GM12878 (cell line): ENCODE measurements around the gene LPAR3. TPM values are rescaled to one million over a fixed set of nuclear protein-coding genes. Genes with fewer than 3 reads are reported as not detected.

Experiments
- CEBPB ChIP-seq, 2 experiments: fragments of 150-350 bp in 1 of 2; IDR thresholded peaks; 2 replicates each; pipeline ENCODE4 v1.6.1; 2012 to 2014; ENCODE audit warnings: low read depth in 2 of 2, low read length in 2 of 2, borderline replicate concordance in 1 of 2, inconsistent platforms in 1 of 2
- FOS ChIP-seq: IDR thresholded peaks from 3 replicates; pipeline ENCODE4 v1.6.1; 2011; ENCODE audit warnings: borderline replicate concordance; ENCODE audit not compliant: insufficient read length; ENCODE audit errors: extremely low read depth
- FOXK2 ChIP-seq: fragments of 450-650 bp; IDR thresholded peaks from 2 replicates; pipeline ENCODE4 v1.6.1; 2017; ENCODE audit warnings: mild to moderate bottlenecking, moderate library complexity
- MEF2A ChIP-seq: IDR thresholded peaks from 2 replicates; pipeline ENCODE4 v1.6.1; 2011; ENCODE audit warnings: low read depth, mild to moderate bottlenecking, low read length, moderate library complexity; ENCODE audit not compliant: insufficient read depth
- PML ChIP-seq: IDR thresholded peaks from 2 replicates; pipeline ENCODE4 v1.6.1; 2012; ENCODE audit warnings: low read length, inconsistent platforms
- POLR2AphosphoS2 ChIP-seq: IDR thresholded peaks from 2 replicates; pipeline ENCODE4 v1.6.1; 2011; ENCODE audit warnings: low read depth, mild to moderate bottlenecking, low read length, improper control_type of control experiment, moderate library complexity
- RELA ChIP-seq: fragments of 450-650 bp; IDR thresholded peaks from 2 replicates; pipeline ENCODE4 v1.8.0; 2014; ENCODE audit warnings: borderline replicate concordance; ENCODE audit not compliant: partially characterized antibody
- YBX1 ChIP-seq: fragments of 450-650 bp; IDR thresholded peaks from 2 replicates; pipeline ENCODE4 v1.6.1; 2016; ENCODE audit warnings: antibody characterized with exemption
- ZNF24 ChIP-seq: fragments of 450-650 bp; IDR thresholded peaks from 2 replicates; pipeline ENCODE4 v1.6.1; 2017; ENCODE audit warnings: antibody characterized with exemption, mild to moderate bottlenecking
- ZNF274 ChIP-seq: IDR thresholded peaks from one replicate; pipeline ENCODE4 v1.8.0; 2011; ENCODE audit not compliant: insufficient read length, insufficient read depth
- ZNF384 ChIP-seq: IDR thresholded peaks from 2 replicates; pipeline ENCODE4 v1.6.1; 2012; ENCODE audit warnings: low read depth, mild to moderate bottlenecking, low read length, improper control_type of control experiment, borderline replicate concordance
- ZNF622 ChIP-seq: fragments of 450-650 bp; IDR thresholded peaks from 2 replicates; pipeline ENCODE4 v1.6.1; 2017; ENCODE audit warnings: mild to moderate bottlenecking, inconsistent platforms
- polyA plus RNA-seq, 11 experiments: library from polyadenylated mRNA; depleted of rRNA in 4 of 11; unstranded in 6 of 11; stranded (reverse) in 5 of 11; fragments of >200 nt; fragmentation: Nextera tagmentation in 4 of 11; fragmentation: Illumina TruSeq in 1 of 11; extraction: Ambion mirVana in 4 of 11; extraction: Trizol in 1 of 11; gene quantifications; 1 replicate in 1 of 11; 2 replicates in 10 of 11; pipeline versions ENCODE4 v1.2.1 to v1.2.3, GENCODE V29; 2011 to 2016; ENCODE audit warnings: inconsistent platforms in 2 of 11, missing spikeins in 2 of 11, low read depth in 1 of 11
- total RNA-seq, 4 experiments: library from RNA; depleted of rRNA in 3 of 4; stranded (reverse); fragments of >200 nt in 3 of 4; fragmentation: Illumina TruSeq in 1 of 4; extraction: Trizol in 1 of 4; gene quantifications; 2 replicates each; pipeline versions ENCODE4 v1.2.1 to v1.2.3, GENCODE V29; 2013 to 2021
- TF ChIP-seq, protein P1 (sequence below): fragments of 450-650 bp; IDR thresholded peaks from 2 replicates; pipeline ENCODE4 v1.6.1; 2016; ENCODE audit warnings: mild to moderate bottlenecking
- TF ChIP-seq, protein P2 (sequence below): IDR thresholded peaks from 2 replicates; pipeline ENCODE4 v1.6.1; 2011; ENCODE audit warnings: borderline replicate concordance, low read depth, mild to moderate bottlenecking, moderate library complexity, low read length; ENCODE audit not compliant: insufficient read depth, poor library complexity, severe bottlenecking
- TF ChIP-seq, protein P3 (sequence below), 3 experiments: IDR thresholded peaks in 2 of 3; conservative IDR thresholded peaks in 1 of 3; 2 replicates each; pipeline ENCODE4 v1.5.1; 2011; ENCODE audit warnings: low read depth in 3 of 3, low read length in 3 of 3, mild to moderate bottlenecking in 3 of 3, control low read depth in 2 of 3, moderate library complexity in 2 of 3, inconsistent platforms in 1 of 3, mixed read lengths in 1 of 3; ENCODE audit not compliant: control insufficient read depth in 2 of 3, insufficient read depth in 1 of 3; ENCODE audit errors: extremely low read depth in 1 of 3
- TF ChIP-seq, protein P4 (sequence below): fragments of 450-650 bp; IDR thresholded peaks from 2 replicates; pipeline ENCODE4 v1.6.1; 2014; ENCODE audit warnings: mild to moderate bottlenecking
- TF ChIP-seq, protein P5 (sequence below): fragments of 450-650 bp; IDR thresholded peaks from 2 replicates; pipeline ENCODE4 v1.6.1; 2017; ENCODE audit warnings: mild to moderate bottlenecking, moderate library complexity

LPAR3 gene
- total and polyA plus RNA-seq, 10 of the 15 experiments (the other 5 are each of a cell fraction or from before 2014, with no cell fraction given): 0.03 to 0.31 (median 0.09) TPM; not detected in 3

DNA sequence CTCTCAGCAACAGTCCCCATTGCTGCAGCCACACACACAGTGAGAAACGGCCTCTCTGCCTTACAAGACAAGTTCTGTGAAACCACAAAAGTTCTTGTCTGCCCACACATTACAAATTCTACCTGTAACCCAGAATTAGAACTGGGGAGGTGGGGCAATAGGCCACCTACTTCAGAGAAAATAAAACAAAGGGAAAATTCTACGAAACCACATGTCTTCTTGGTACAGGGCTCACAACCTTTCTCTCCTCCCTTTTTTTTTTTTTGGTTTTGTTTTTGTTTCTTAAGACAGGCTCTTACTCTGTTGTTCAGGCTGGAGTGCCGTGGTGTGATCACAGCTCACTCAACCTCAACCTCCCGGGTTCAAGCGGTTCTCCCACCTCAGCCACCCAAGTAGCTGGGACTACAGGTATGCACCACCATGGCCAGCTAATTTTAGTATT lies 30.2 kb downstream of the LPAR3 start (continued):
- TF ChIP-seq, protein P1, sequence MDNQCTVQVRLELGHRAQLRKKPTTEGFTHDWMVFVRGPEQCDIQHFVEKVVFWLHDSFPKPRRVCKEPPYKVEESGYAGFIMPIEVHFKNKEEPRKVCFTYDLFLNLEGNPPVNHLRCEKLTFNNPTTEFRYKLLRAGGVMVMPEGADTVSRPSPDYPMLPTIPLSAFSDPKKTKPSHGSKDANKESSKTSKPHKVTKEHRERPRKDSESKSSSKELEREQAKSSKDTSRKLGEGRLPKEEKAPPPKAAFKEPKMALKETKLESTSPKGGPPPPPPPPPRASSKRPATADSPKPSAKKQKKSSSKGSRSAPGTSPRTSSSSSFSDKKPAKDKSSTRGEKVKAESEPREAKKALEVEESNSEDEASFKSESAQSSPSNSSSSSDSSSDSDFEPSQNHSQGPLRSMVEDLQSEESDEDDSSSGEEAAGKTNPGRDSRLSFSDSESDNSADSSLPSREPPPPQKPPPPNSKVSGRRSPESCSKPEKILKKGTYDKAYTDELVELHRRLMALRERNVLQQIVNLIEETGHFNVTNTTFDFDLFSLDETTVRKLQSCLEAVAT: peak; percentile 79; the same call in 1 of the 2 replicates
- TF ChIP-seq, protein P2, sequence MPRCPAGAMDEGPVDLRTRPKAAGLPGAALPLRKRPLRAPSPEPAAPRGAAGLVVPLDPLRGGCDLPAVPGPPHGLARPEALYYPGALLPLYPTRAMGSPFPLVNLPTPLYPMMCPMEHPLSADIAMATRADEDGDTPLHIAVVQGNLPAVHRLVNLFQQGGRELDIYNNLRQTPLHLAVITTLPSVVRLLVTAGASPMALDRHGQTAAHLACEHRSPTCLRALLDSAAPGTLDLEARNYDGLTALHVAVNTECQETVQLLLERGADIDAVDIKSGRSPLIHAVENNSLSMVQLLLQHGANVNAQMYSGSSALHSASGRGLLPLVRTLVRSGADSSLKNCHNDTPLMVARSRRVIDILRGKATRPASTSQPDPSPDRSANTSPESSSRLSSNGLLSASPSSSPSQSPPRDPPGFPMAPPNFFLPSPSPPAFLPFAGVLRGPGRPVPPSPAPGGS: peak; percentile 66
- TF ChIP-seq CEBPB (IDR thresholded peaks at IDR 0.05; ENCODE audit: borderline replicate concordance in 1 of 2, low read depth in 2 of 2, low read length in 2 of 2) (0 out of 4 replicates have a peak, but pooled peaks of 1 of the 2 experiments have one; percentile 14), PML (0 out of 2 replicates have a peak, but pooled peaks have one; percentile 35), ZNF384 (peak; percentile 69; the same call in 1 of the 2 replicates), YBX1 (no peak), ZNF24 (no peak), RELA (no peak), ZNF622 (no peak), POLR2AphosphoS2 (no peak), ZNF274 (no peak), FOXK2 (no peak), FOS (no peak), MEF2A (peak; percentile 97)
- TF ChIP-seq, protein P3, sequence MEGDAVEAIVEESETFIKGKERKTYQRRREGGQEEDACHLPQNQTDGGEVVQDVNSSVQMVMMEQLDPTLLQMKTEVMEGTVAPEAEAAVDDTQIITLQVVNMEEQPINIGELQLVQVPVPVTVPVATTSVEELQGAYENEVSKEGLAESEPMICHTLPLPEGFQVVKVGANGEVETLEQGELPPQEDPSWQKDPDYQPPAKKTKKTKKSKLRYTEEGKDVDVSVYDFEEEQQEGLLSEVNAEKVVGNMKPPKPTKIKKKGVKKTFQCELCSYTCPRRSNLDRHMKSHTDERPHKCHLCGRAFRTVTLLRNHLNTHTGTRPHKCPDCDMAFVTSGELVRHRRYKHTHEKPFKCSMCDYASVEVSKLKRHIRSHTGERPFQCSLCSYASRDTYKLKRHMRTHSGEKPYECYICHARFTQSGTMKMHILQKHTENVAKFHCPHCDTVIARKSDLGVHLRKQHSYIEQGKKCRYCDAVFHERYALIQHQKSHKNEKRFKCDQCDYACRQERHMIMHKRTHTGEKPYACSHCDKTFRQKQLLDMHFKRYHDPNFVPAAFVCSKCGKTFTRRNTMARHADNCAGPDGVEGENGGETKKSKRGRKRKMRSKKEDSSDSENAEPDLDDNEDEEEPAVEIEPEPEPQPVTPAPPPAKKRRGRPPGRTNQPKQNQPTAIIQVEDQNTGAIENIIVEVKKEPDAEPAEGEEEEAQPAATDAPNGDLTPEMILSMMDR (IDR thresholded peaks at IDR 0.05 in 2 of 3, conservative IDR thresholded peaks at IDR 0.05 in 1 of 3; ENCODE audit: control insufficient read depth in 2 of 3, extremely low read depth in 1 of 3, insufficient read depth in 1 of 3, low read depth in 3 of 3, low read length in 3 of 3): no peak
- TF ChIP-seq, protein P4, sequence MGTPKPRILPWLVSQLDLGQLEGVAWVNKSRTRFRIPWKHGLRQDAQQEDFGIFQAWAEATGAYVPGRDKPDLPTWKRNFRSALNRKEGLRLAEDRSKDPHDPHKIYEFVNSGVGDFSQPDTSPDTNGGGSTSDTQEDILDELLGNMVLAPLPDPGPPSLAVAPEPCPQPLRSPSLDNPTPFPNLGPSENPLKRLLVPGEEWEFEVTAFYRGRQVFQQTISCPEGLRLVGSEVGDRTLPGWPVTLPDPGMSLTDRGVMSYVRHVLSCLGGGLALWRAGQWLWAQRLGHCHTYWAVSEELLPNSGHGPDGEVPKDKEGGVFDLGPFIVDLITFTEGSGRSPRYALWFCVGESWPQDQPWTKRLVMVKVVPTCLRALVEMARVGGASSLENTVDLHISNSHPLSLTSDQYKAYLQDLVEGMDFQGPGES: no peak
- TF ChIP-seq, protein P5, sequence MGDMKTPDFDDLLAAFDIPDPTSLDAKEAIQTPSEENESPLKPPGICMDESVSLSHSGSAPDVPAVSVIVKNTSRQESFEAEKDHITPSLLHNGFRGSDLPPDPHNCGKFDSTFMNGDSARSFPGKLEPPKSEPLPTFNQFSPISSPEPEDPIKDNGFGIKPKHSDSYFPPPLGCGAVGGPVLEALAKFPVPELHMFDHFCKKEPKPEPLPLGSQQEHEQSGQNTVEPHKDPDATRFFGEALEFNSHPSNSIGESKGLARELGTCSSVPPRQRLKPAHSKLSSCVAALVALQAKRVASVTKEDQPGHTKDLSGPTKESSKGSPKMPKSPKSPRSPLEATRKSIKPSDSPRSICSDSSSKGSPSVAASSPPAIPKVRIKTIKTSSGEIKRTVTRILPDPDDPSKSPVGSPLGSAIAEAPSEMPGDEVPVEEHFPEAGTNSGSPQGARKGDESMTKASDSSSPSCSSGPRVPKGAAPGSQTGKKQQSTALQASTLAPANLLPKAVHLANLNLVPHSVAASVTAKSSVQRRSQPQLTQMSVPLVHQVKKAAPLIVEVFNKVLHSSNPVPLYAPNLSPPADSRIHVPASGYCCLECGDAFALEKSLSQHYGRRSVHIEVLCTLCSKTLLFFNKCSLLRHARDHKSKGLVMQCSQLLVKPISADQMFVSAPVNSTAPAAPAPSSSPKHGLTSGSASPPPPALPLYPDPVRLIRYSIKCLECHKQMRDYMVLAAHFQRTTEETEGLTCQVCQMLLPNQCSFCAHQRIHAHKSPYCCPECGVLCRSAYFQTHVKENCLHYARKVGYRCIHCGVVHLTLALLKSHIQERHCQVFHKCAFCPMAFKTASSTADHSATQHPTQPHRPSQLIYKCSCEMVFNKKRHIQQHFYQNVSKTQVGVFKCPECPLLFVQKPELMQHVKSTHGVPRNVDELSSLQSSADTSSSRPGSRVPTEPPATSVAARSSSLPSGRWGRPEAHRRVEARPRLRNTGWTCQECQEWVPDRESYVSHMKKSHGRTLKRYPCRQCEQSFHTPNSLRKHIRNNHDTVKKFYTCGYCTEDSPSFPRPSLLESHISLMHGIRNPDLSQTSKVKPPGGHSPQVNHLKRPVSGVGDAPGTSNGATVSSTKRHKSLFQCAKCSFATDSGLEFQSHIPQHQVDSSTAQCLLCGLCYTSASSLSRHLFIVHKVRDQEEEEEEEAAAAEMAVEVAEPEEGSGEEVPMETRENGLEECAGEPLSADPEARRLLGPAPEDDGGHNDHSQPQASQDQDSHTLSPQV: no peak
